ENCODE results near the gene CAV1.
A peak's percentile ranks its signal among the peaks of the same experiment; 100 is the strongest.

The CAV1 gene

GRCh38 chr7:116601426-116601825 lies 76.6 kb downstream of the CAV1 start:
- no peak for TF ChIP-seq CTCF (IDR thresholded peaks at IDR 0.05; ENCODE audit: low read depth, low read length, missing control alignments)
- no peak for DNase-seq (ENCODE audit: low read depth)
- in situ Hi-C loops (cut with HindIII; ENCODE audit: low sequenced_read_pairs): no loop called here
- H3K4me3 ChIP-seq (ENCODE audit: low read depth, low read length): no peak overlapping the region

GRCh38 chr7:116607299-116607698 lies 82.5 kb downstream of the CAV1 start:
- no peak for TF ChIP-seq CTCF (IDR thresholded peaks at IDR 0.05; ENCODE audit: low read depth, low read length, missing control alignments)
- no peak for DNase-seq (ENCODE audit: low read depth)
- in situ Hi-C loops (cut with HindIII; ENCODE audit: low sequenced_read_pairs): no loop called here
- H3K4me3 ChIP-seq (ENCODE audit: low read depth, low read length): no peak overlapping the region

GRCh38 chr7:116610210-116610609 lies 85.4 kb downstream of the CAV1 start:
- DNase-seq (ENCODE audit: low read depth): peak; percentile 50
- in situ Hi-C loops (cut with HindIII; ENCODE audit: low sequenced_read_pairs): no loop called here
- TF ChIP-seq CTCF (IDR thresholded peaks at IDR 0.05; ENCODE audit: low read depth, low read length, missing control alignments): no peak
- no peak overlapping the region for H3K4me3 ChIP-seq (ENCODE audit: low read depth, low read length)

- TF ChIP-seq CTCF (IDR thresholded peaks at IDR 0.05; ENCODE audit: low read depth, low read length, missing control alignments): no peak
- DNase-seq (ENCODE audit: low read depth): no peak
- in situ Hi-C loops (cut with HindIII; ENCODE audit: low sequenced_read_pairs): no loop called here
- no peak overlapping the region for H3K4me3 ChIP-seq (ENCODE audit: low read depth, low read length)
Measured at GRCh38 chr7:116610721-116611120, 85.9 kb downstream of the CAV1 start.
